ENCODE data around the gene MACROD2.

DNA sequence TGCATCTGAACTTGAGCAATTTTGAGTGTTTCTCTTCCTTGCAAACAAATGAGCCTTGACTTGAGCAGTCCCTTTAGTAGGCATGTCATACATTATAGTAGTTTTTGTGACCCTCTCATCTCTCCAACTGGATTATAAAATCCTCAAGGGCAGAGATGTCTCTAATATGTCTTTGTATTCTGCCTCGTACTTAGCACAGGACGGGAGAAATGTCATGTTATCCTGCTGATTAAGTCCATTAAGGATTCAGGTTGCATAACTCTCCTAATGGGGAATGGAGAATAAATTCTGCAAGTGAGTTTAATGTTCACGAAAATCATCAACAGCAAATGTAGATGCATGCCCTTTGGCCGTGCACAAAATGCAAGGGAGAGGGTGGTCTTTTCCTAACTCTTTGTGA, 1635.0 kb downstream of the MACROD2 start:
- TF ChIP-seq, protein P1, sequence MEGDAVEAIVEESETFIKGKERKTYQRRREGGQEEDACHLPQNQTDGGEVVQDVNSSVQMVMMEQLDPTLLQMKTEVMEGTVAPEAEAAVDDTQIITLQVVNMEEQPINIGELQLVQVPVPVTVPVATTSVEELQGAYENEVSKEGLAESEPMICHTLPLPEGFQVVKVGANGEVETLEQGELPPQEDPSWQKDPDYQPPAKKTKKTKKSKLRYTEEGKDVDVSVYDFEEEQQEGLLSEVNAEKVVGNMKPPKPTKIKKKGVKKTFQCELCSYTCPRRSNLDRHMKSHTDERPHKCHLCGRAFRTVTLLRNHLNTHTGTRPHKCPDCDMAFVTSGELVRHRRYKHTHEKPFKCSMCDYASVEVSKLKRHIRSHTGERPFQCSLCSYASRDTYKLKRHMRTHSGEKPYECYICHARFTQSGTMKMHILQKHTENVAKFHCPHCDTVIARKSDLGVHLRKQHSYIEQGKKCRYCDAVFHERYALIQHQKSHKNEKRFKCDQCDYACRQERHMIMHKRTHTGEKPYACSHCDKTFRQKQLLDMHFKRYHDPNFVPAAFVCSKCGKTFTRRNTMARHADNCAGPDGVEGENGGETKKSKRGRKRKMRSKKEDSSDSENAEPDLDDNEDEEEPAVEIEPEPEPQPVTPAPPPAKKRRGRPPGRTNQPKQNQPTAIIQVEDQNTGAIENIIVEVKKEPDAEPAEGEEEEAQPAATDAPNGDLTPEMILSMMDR (IDR thresholded peaks at IDR 0.05), result no peak
- no peak for TF ChIP-seq POLR2A (IDR thresholded peaks at IDR 0.05)
